Cardiac septum (tissue), 1 donor: ENCODE results near the gene PALLD. TPM values are rescaled to one million over a fixed set of nuclear protein-coding genes. Genes with fewer than 3 reads are reported as not detected.
"Not testable (repeated sequence)": the region's sequence is repeated elsewhere in the genome, so short reads cannot be mapped to it uniquely, and the experiment has no call there.

Experiments used
- DNase-seq: peaks from one replicate; pipeline ENCODE4 v3.0.0-alpha.2; 2020; ENCODE audit warnings: low spot score
- intact Hi-C: fragments of 100-400 bp; cut with DNase I; formaldehyde crosslinking; loops from one replicate; pipeline ENCODE4 v1.14.0; 2022
- long read RNA-seq: library from polyadenylated mRNA; unstranded; transcript quantifications from one replicate; pipeline ENCODE4 v2.0.0, GENCODE V29; 2021
- total RNA-seq: library from RNA; stranded (reverse); fragmentation: NEBNext Ultra II Directional; extraction: Animal tissue kit (Norgen Biotek cat#: 25700); gene quantifications from one replicate; pipeline ENCODE4 v1.2.1, GENCODE V29; 2021
- donor health status: DM: no; HTN: no; CAD: no.

Gene PALLD
- 705 TPM for total RNA-seq
- long read RNA-seq, full-length matches to known transcripts = 17 of 654 reads
- long read RNA-seq, partial matches to known transcripts = 401 of 654 reads
- long read RNA-seq, other reads (novel, unspliced or antisense) = 236 of 654 reads

DNA sequence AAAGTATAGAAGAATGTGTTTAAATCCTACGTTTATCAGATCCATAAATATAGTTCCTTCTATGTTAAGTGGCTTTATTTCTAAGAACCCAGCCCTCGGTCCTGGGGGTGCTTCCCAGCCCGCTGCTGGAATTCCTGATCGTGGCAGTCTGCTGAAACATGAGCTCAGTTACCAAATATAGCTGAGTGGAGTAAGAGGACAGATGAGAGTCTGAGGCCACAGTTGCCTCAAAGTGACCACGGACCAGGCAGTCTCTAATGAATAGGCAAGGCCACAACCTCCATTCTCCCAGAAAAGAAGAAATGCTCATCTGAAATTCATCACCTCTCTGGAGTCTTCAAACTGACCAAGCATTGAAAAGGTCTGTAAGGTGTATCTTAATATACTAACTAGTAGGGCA lies at the start of gene PALLD:
TSS of gene PALLD (plus strand) at position 219 of the 400 bp plus-strand sequence.
- intact Hi-C loops = loop anchor here (5.0 kb wide), 2 partner anchors 120 to 235 kb away; no protein-coding TSS in a partner anchor

GRCh38 chr4:168449063-168449462 lies 47.8 kb upstream of the PALLD start:
- DNase-seq, intact Hi-C loops: not testable (repeated sequence)

More for the DNA sequence above, at the start of gene PALLD:
- DNase-seq = peak; percentile 76

DNA sequence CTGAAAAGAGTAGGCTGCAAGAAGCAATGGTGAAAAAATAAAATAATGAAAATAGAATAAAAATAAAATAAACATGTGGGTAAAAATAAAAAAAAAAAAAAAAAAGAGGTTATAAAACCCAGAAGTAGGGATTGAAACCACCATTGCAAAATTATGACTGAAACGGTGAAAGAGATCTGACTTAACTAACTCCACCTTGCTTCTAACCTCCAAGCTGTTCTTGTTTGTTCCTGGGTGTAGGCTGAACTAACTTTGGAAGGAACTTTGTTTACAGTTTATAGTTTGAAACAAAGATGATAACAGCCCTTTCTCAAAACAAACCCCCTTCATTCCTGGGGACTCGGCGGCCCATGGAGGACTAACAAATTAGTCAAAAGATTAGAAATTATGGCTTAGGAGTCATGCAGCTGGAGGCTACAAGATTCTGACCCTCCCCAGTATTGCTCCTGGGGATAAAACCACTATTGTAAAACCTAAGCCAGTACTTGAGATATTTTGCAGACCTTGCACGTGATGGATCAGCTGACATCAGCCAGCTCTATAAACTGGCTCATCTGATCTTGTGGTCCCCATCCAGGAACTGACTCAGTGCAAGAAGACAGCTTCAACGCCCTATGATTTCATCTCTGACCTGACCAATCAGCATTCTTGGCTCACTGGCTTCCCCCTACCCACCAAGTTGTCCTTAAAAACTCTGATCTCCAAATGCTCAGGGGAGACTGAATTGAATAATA lies 47.0 kb upstream of the PALLD start:
- DNase-seq = no peak
- intact Hi-C loops = no loop called here

GRCh38 chr4:168451331-168451730 lies 45.5 kb upstream of the PALLD start:
- DNase-seq = no peak
- intact Hi-C loops = no loop called here

DNA sequence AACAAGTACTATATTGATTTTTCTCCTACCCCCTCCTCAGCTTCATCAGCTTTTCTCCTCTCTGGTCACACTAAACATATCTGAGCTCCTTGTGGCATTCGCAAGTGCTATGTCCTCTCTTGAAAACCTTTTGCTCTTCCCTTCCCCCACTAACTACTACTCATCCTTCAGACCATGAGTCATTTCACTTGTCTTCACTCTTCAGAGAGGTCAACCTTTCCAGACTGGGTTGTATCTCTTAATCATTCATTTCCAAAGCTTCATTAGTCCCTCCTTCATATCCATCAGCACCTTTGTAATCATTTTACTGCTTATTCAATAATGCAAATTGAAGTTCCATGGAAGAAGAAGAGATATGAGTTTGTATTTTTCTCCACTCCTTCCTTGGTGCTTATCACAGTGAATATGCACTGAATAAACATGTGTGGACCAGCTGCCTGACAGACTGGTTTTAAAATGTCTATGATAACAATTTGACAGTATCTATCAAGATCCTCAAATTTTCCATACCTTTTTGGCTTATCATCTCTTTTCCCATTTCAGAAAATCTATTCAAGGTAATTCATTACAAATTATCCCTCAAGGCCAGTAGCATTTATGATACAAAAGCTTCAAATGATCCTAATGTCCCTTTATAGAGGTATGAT lies 45.0 kb upstream of the PALLD start:
- DNase-seq = no peak
- intact Hi-C loops = no loop called here

- intact Hi-C loops = no loop called here
- DNase-seq = no peak
These were observed 43.7 kb upstream of the PALLD start for GRCh38 chr4:168453146-168453545.

GRCh38 chr4:168458256-168458655 lies 38.6 kb upstream of the PALLD start:
- intact Hi-C loops, DNase-seq: not testable (repeated sequence)

- DNase-seq = no peak
- intact Hi-C loops = no loop called here
These were observed 35.0 kb upstream of the PALLD start for GRCh38 chr4:168461821-168462220.

GRCh38 chr4:168472920-168473319 lies 23.9 kb upstream of the PALLD start:
- intact Hi-C loops = no loop called here
- DNase-seq = no peak

GRCh38 chr4:168474660-168475320 lies 22.1 kb upstream of the PALLD start:
- intact Hi-C loops = no loop called here
- DNase-seq = no peak

GRCh38 chr4:168475745-168476144 lies 21.1 kb upstream of the PALLD start:
- intact Hi-C loops = no loop called here
- no peak for DNase-seq

DNA sequence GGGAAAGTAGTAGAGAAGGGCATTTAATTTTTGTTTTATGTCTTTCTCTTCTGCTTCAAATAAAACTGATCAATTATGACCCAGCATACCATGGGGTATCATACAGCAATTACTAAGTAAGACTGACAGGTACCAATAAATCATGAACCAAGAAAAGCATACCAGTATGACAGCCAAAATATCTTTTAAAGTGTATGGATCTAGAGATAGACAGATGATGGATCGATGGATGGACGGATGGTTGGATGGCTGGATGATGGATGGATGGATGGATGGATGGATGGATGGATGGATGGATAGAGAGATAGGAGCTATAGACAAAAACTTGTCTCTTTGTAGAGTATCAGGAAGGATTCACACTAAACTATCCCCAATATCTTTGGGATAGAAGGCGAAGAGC lies 18.0 kb upstream of the PALLD start:
- DNase-seq = no peak
- intact Hi-C loops = no loop called here

DNA sequence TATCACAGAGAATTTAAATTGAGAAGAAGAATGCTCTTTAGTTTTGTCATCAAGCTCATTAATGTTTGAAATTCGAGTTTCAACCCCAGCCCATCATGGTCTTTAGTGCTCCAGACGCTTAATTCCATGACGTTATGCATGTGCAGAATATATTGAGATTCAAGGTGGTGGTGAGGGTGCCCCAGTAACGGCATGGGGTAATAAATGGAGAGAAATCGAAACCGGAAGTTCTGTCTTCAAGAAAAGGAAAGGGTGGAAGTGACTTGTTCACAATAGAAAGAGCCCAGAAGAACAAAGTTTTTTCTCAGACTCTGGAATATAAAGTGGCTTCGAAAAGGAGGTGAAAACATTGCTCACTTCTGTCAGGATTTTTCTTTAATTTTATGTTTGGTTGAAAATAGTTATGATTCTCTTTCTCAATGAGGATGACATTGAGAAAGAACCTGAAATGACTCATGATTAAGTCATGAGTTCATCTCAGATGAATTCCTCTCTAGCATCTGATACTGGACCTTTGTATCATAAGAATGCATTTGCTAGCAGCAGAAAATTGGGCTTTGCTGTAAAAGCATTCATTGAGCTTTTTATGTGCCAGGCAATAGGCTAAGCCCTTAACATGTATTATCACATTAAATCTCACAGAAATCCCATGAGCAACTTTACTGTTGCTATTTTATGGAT lies 15.8 kb upstream of the PALLD start:
- intact Hi-C loops = loop anchor here (5.0 to 10.0 kb wide), 3 partner anchors 69 to 296 kb away; partner anchors contain the start of gene DDX60
- DNase-seq = no peak

- intact Hi-C loops = loop anchor here (5.0 to 10.0 kb wide), 3 partner anchors 72 to 299 kb away; partner anchors contain the start of gene DDX60
These were observed 13.0 kb upstream of the PALLD start for GRCh38 chr4:168483811-168484210.

DNA sequence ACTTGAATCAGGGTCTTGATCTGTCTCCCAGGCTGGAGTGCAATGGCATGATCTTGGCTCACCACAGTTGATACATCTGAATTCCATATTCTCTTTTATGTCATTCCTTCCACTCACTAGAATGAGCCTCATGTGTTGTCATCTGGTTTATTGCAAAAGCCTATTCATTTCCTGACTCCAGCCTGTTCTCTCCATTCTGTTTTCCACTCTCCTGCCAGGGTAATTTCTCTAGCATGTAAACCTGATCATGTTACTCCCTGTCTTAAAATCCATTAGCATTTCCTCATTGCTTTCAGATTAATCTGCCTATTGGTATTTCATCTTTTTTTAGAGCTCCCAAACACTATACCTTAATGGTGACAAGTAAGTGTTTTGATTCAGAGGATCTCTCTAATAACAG lies 12.2 kb upstream of the PALLD start:
- intact Hi-C loops = loop anchor here (5.0 to 10.0 kb wide), 3 partner anchors 72 to 300 kb away; partner anchors contain the start of gene DDX60
- DNase-seq = no peak

More at GRCh38 chr4:168483811-168484210, 13.0 kb upstream of the PALLD start:
- no peak for DNase-seq

- DNase-seq = no peak
- intact Hi-C loops = loop anchor here (10.0 kb wide), 1 partner anchor 301 kb away; no protein-coding TSS in a partner anchor
These were observed 11.5 kb upstream of the PALLD start for GRCh38 chr4:168485156-168485910.

DNA sequence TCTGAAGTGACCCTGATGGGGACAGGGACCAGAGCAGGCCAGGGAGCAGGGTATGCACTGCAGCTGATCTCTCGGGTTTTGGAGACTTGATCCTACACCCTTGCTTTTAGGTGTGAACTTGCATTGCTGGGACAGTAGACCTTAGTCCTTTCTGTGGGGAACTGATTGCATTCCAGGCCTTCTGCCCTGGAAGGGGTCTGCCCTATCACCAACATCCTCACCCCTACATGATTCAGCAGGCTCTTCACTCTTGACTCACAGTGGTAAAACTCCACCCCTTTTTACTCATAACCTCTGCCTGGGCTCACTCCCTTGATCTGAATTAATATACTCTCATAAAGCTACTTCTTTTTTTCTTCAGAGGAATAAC lies 10.0 kb upstream of the PALLD start:
- no peak for DNase-seq

DNA sequence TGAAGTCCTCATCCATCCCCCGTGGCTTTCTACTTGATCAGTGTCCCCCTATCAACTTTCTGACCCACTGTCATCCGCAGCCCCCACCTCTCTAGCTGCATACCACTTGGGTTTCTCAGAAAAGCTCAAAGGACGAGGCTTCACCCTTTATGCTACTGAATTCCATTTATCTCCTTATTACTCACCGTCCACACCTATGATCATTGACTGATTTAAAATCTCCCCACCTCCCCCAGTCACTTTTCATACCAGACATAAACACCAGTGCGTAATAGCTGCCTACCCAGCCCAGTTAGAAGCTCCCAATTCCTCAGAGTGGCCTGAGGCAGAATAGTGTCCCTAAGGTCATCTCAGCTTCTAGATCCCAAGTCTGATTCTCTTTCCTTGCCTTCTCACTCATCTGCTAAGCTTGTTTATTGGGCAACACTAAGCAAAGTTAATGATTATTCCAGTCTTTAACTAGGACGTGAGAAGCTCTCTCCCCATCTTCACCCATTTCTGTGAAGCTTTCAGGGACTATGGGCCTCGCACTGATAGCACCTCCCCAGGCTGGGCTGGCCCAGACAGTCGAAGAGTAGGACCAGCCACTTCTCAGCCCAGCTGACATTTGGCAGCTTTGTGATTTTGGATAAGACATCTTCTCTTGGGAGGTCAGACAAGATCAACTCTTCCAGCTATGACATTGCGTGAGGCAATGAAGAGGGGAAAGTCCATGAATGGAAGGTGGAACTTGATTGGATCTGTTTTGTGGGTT lies 9.4 kb upstream of the PALLD start:
- no peak for DNase-seq
- intact Hi-C loops = loop anchor here (10.0 kb wide), 1 partner anchor 303 kb away; no protein-coding TSS in a partner anchor

More for the DNA sequence above, 10.0 kb upstream of the PALLD start:
- intact Hi-C loops = loop anchor here (10.0 kb wide), 1 partner anchor 302 kb away; no protein-coding TSS in a partner anchor
